GM12864 (cell line): ENCODE results near the gene SMNDC1.

ENCODE experiments used
- DNase-seq: peaks from one replicate; pipeline ENCODE4 v3.0.0-alpha.2; 2011; ENCODE audit warnings: low read depth
- H3K4me3 ChIP-seq: 2 replicates; pipeline ENCODE4 v1.5.1; 2011; ENCODE audit warnings: mild to moderate bottlenecking, low read depth, low read length, control low read depth
- CTCF ChIP-seq: IDR thresholded peaks from 2 replicates; pipeline ENCODE4 v1.5.1; 2011; ENCODE audit warnings: low read depth, mild to moderate bottlenecking, moderate library complexity, low read length, control low read depth, inconsistent platforms; ENCODE audit errors: missing control alignments

Gene SMNDC1

DNA sequence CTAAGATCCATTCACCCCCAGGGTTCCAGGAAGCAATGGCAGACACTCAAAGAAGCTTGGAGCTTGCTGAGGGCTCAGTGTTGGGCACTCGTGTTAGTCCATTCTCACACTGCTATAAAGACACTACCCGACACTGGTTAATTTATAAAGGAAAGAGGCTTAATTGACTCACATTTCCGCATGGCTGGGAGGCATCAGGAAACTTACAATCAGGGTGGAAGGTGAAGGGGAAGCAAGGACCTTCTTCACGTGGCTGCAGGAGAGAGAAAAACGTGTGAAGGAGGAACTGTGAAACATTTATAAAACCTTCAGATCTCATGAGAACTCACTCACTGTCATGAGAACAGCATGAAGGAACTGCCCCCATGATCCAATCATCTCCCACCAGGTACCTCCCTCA, 44.7 kb upstream of the SMNDC1 start:
- DNase-seq, result no peak
- TF ChIP-seq CTCF, result no peak
- no peak overlapping the region for H3K4me3 ChIP-seq

- DNase-seq, result no peak
- TF ChIP-seq CTCF, result no peak
- H3K4me3 ChIP-seq, result no peak overlapping the region
These were observed 43.6 kb upstream of the SMNDC1 start for GRCh38 chr10:110348336-110348735.

DNA sequence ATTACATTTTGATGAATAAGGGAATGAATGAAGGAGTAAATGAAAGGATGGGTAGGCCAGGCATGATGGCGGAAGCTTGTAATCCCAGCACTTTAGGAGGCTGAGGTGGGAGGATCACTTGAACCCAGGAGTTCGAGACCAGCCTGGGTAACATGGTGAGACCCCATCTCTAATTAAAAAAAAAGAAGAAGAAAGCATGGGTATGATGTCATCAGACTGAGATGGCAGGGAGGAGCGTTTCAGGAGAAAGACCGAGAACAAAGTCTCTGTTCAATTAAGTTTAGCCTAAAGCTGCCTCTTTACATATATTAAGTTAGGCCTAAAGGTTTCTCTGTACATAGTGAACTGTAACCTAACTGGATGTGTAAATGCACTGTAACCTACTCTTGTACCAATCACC, 42.2 kb upstream of the SMNDC1 start:
- no peak overlapping the region for H3K4me3 ChIP-seq
- DNase-seq, result no peak
- no peak for TF ChIP-seq CTCF

DNA sequence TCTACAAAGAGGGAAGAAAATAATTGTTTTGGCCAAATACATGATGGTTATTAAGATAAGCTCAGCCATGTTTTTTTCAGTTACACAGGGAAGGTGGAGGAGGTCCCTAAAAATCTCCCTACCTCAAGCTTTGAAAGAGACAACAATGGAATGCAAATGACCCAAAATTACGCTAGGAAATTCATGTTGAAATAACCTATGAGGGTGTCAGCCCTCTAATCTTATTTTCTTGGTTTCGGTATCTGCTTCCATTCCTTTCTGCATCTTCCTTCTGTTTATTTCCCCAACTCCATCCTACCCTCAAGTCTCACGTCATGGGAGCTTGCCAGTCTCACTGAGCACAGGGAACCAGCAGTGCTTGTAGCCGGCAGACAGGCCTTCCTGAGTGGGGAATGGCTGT, 40.6 kb upstream of the SMNDC1 start:
- no peak for TF ChIP-seq CTCF

DNA sequence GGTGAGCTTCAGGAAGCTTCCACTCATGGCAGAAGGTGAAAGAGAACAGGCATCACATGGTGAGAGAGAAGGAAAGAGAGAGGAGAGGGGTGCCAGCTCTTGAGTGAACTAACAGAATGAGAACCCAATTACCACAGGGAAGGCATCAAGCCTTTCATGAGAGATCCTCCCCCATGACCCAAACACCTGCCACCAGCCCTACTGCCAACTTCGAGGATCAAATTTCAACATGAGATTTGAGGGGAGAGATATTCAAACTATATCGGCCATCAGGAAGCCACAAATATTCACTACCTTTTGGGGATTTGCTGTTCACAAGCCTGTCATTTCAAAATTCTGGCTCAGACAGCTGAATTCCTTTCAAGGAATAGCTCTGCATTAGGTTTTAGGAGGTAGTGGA, 39.9 kb upstream of the SMNDC1 start:
- TF ChIP-seq CTCF, result no peak
- DNase-seq, result no peak
- no peak overlapping the region for H3K4me3 ChIP-seq

More for the DNA sequence above, 40.6 kb upstream of the SMNDC1 start:
- no peak for DNase-seq
- H3K4me3 ChIP-seq, result no peak overlapping the region

GRCh38 chr10:110343947-110344346, 39.2 kb upstream of the SMNDC1 start:
- no peak for DNase-seq
- H3K4me3 ChIP-seq, result no peak overlapping the region
- no peak for TF ChIP-seq CTCF

GRCh38 chr10:110340816-110341215, 36.1 kb upstream of the SMNDC1 start:
- no peak for TF ChIP-seq CTCF
- H3K4me3 ChIP-seq, result no peak overlapping the region
- no peak for DNase-seq
